Neural cell (in vitro differentiated cells): Measurements from ENCODE around the gene NPTN.

ENCODE experiments used
- EP300 ChIP-seq: fragments of 450-650 bp; conservative IDR thresholded peaks from 2 replicates; pipeline ENCODE4 v1.6.1; 2014; ENCODE audit warnings: antibody characterized with exemption, mild to moderate bottlenecking, moderate library complexity; ENCODE audit not compliant: poor library complexity, severe bottlenecking
- EZH2 ChIP-seq: fragments of 200-600, 300-800 bp; shearing (Covaris generic), sonication (generic); IDR thresholded peaks from 2 replicates; pipeline ENCODE4 v1.6.1; 2014; ENCODE audit warnings: antibody characterized with exemption, low read length, borderline replicate concordance, mild to moderate bottlenecking; ENCODE audit not compliant: insufficient read depth, poor library complexity, severe bottlenecking
- MXI1 ChIP-seq: fragments of 450-650 bp; conservative IDR thresholded peaks from 2 replicates; pipeline ENCODE4 v1.6.1; 2014; ENCODE audit warnings: antibody characterized with exemption, mild to moderate bottlenecking; ENCODE audit not compliant: poor library complexity, severe bottlenecking
- POLR2AphosphoS5 ChIP-seq: IDR thresholded peaks from 2 replicates; pipeline ENCODE4 v1.6.1; 2012
- RAD21 ChIP-seq: fragments of 450-650 bp; conservative IDR thresholded peaks from 2 replicates; pipeline ENCODE4 v1.6.1; 2014; ENCODE audit warnings: antibody characterized with exemption, mild to moderate bottlenecking, moderate library complexity
- SMC3 ChIP-seq: fragments of 450-650 bp; conservative IDR thresholded peaks from 2 replicates; pipeline ENCODE4 v1.6.1; 2014; ENCODE audit warnings: antibody characterized with exemption, mild to moderate bottlenecking, moderate library complexity; ENCODE audit not compliant: poor library complexity
- TAF1 ChIP-seq: IDR thresholded peaks from 2 replicates; pipeline ENCODE4 v1.6.1; 2012; ENCODE audit warnings: low read depth
- TF ChIP-seq, protein P1 (sequence below): fragments of 450-650 bp; IDR thresholded peaks from 2 replicates; pipeline ENCODE4 v1.5.1; 2014; ENCODE audit warnings: antibody characterized with exemption, mild to moderate bottlenecking, moderate library complexity; ENCODE audit not compliant: poor library complexity, severe bottlenecking
- TF ChIP-seq, protein P2 (sequence below): IDR thresholded peaks from 2 replicates; pipeline ENCODE4 v1.6.1; 2012; ENCODE audit warnings: borderline replicate concordance

DNA sequence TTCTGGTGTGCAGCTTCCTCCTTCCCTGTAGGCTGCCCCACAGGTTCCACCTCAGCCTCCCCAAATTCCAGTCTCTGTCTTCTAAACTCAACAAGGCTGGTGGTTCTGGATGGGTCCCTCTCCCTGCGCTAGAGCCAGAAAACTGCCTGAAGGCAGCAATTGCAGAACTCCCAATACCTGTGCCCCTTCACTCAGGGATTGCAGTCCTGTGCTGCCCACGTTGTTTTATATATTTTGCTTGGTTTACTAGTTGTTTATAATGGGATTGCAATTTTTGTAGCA is 14.8 kb upstream of the NPTN start:
- TF ChIP-seq POLR2AphosphoS5 (no peak), MXI1 (no peak), EZH2 (no peak), EP300 (no peak), TAF1 (no peak), RAD21 (no peak), SMC3 (no peak)
- TF ChIP-seq, protein P1, sequence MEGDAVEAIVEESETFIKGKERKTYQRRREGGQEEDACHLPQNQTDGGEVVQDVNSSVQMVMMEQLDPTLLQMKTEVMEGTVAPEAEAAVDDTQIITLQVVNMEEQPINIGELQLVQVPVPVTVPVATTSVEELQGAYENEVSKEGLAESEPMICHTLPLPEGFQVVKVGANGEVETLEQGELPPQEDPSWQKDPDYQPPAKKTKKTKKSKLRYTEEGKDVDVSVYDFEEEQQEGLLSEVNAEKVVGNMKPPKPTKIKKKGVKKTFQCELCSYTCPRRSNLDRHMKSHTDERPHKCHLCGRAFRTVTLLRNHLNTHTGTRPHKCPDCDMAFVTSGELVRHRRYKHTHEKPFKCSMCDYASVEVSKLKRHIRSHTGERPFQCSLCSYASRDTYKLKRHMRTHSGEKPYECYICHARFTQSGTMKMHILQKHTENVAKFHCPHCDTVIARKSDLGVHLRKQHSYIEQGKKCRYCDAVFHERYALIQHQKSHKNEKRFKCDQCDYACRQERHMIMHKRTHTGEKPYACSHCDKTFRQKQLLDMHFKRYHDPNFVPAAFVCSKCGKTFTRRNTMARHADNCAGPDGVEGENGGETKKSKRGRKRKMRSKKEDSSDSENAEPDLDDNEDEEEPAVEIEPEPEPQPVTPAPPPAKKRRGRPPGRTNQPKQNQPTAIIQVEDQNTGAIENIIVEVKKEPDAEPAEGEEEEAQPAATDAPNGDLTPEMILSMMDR = no peak
- TF ChIP-seq, protein P2, sequence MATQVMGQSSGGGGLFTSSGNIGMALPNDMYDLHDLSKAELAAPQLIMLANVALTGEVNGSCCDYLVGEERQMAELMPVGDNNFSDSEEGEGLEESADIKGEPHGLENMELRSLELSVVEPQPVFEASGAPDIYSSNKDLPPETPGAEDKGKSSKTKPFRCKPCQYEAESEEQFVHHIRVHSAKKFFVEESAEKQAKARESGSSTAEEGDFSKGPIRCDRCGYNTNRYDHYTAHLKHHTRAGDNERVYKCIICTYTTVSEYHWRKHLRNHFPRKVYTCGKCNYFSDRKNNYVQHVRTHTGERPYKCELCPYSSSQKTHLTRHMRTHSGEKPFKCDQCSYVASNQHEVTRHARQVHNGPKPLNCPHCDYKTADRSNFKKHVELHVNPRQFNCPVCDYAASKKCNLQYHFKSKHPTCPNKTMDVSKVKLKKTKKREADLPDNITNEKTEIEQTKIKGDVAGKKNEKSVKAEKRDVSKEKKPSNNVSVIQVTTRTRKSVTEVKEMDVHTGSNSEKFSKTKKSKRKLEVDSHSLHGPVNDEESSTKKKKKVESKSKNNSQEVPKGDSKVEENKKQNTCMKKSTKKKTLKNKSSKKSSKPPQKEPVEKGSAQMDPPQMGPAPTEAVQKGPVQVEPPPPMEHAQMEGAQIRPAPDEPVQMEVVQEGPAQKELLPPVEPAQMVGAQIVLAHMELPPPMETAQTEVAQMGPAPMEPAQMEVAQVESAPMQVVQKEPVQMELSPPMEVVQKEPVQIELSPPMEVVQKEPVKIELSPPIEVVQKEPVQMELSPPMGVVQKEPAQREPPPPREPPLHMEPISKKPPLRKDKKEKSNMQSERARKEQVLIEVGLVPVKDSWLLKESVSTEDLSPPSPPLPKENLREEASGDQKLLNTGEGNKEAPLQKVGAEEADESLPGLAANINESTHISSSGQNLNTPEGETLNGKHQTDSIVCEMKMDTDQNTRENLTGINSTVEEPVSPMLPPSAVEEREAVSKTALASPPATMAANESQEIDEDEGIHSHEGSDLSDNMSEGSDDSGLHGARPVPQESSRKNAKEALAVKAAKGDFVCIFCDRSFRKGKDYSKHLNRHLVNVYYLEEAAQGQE = no peak
